Spleen (tissue), 11 donors: ENCODE results near the gene RNLS. TPM values are rescaled to one million over a fixed set of nuclear protein-coding genes. Genes with fewer than 3 reads are reported as not detected.

Source experiments
- DNase-seq: peaks from one replicate; pipeline ENCODE4 v3.0.0-alpha.2; 2020
- H3K27ac ChIP-seq, 8 donors: fragments of 200-600 bp; sonication (generic) in 7 of 8; 1 replicate in 4 of 8; 2 replicates in 4 of 8; pipeline versions ENCODE4 v1.5.0 to v1.8.0; 2016 to 2021; ENCODE audit warnings: inconsistent platforms in 4 of 8, mild to moderate bottlenecking in 4 of 8, moderate library complexity in 1 of 8
- H3K27me3 ChIP-seq, 7 donors: fragments of 200-600 bp; sonication (generic) in 6 of 7; replicated peaks in 1 of 7; 1 replicate in 4 of 7; 2 replicates in 3 of 7; pipeline versions ENCODE4 v1.5.0 to v1.8.0; 2016 to 2021; ENCODE audit warnings: inconsistent platforms in 3 of 7, mild to moderate bottlenecking in 1 of 7
- H3K36me3 ChIP-seq, 6 donors: fragments of 200-600 bp; sonication (generic) in 5 of 6; 1 replicate in 4 of 6; 2 replicates in 2 of 6; pipeline versions ENCODE4 v1.5.0 to v1.8.0; 2016 to 2021; ENCODE audit warnings: inconsistent platforms in 2 of 6
- H3K4me1 ChIP-seq, 6 donors: fragments of 200-600 bp; sonication (generic) in 5 of 6; 1 replicate in 3 of 6; 2 replicates in 3 of 6; pipeline versions ENCODE4 v1.5.0 to v1.8.0; 2016 to 2021; ENCODE audit warnings: inconsistent platforms in 3 of 6
- H3K4me3 ChIP-seq, 8 donors: fragments of 200-600 bp; sonication (generic) in 7 of 8; 1 replicate in 4 of 8; 2 replicates in 4 of 8; pipeline versions ENCODE4 v1.5.0 to v1.8.0; 2016 to 2021; ENCODE audit warnings: inconsistent platforms in 4 of 8, mild to moderate bottlenecking in 4 of 8, moderate library complexity in 2 of 8
- H3K9me3 ChIP-seq, 8 donors: fragments of 200-600 bp; sonication (generic) in 7 of 8; 1 replicate in 4 of 8; 2 replicates in 4 of 8; pipeline versions ENCODE4 v1.5.0 to v1.8.0; 2016 to 2021; ENCODE audit warnings: inconsistent platforms in 4 of 8
- CTCF ChIP-seq, 11 experiments: fragments of 200-600 bp in 7 of 11; fragments of 450-650 bp in 4 of 11; sonication (generic) in 4 of 11; IDR thresholded peaks in 8 of 11; conservative IDR thresholded peaks in 3 of 11; 1 replicate in 7 of 11; 2 replicates in 4 of 11; pipeline versions ENCODE4 v1.4.0 to v1.8.0; 2016 to 2021; ENCODE audit warnings: antibody characterized with exemption in 11 of 11, inconsistent platforms in 4 of 11, mild to moderate bottlenecking in 1 of 11
- POLR2A ChIP-seq, 3 donors: fragments of 450-650 bp; IDR thresholded peaks; one replicate each; pipeline ENCODE4 v1.5.1; 2017; ENCODE audit warnings: antibody characterized with exemption in 3 of 3, mild to moderate bottlenecking in 1 of 3
- POLR2AphosphoS5 ChIP-seq, 3 donors: sonication (generic); formaldehyde crosslinking; IDR thresholded peaks; one replicate each; pipeline ENCODE4 v1.5.1; 2017; ENCODE audit warnings: antibody characterized with exemption in 3 of 3
- WGBS, 5 donors: extraction: QIAGEN DNeasy Blood & Tissue Kit in 3 of 5; methylation state at CpG; one replicate each; pipeline versions ENCODE4 v1.1.5 to v1.1.7; 2013 to 2018; 5-methylcytosine and 5-hydroxymethylcytosine counted together
- intact Hi-C: fragments of 100-400 bp; cut with DNase I; formaldehyde crosslinking; loops from one replicate; pipeline ENCODE4 v1.15.0; 2023; ENCODE audit warnings: low total_unique reads
- polyA plus RNA-seq, 3 donors: library from polyadenylated mRNA; stranded (reverse); fragments of 200-250 nt; gene quantifications; one replicate each; pipeline ENCODE4 v1.2.1, GENCODE V29; 2013
- total RNA-seq, 7 donors: library from RNA; depleted of rRNA in 3 of 7; stranded (reverse); fragments of >200 nt in 3 of 7; fragmentation: NEBNext Ultra II Directional in 4 of 7; extraction: Animal tissue kit (Norgen Biotek cat#: 25700) in 4 of 7; gene quantifications; one replicate each; pipeline versions ENCODE4 v1.1.0 to v1.2.1, GENCODE V29; 2016 to 2021
- donor health status: healthy with polysubstance abuse.
- donor health status: DM: no; HTN: no; CAD: no; lungs with moderate emphysema.
- donor health status: DM: no; HTN: no; CAD: no.
- donor health status: Bipolar disorder and iron deficiency.
- donor health status: healthy.
- donor health status: DM: no; HTN: no; CAD: no.
- donor health status: DM: yes; HTN: yes; CAD: no.

Gene RNLS
- total and polyA plus RNA-seq, 10 donors, result 4.5 to 28.8 (median 8.5) TPM

GRCh38 chr10:88319960-88320517 is 263.1 kb downstream of the RNLS start:
- WGBS, 5 donors, result 87 to 97% (median 94%) methylated on average over 1 of the region's 1 CpG
- Histone ChIP-seq H3K4me3 (no peak overlapping the region), H3K9me3 (peaks cover 5 to 58% (median 53%) of the 10 kb centered on the region in 8 donors), H3K36me3 (no peaks in the 10 kb centered on the region), H3K4me1 (peaks cover 0 to 7% (median 0%) of the 10 kb centered on the region in 6 donors), H3K27me3 (no peaks in the 10 kb centered on the region), H3K27ac (no peak overlapping the region)
- DNase-seq, result no peak
- intact Hi-C loops, result no loop called here
- TF ChIP-seq POLR2A (IDR thresholded peaks at IDR 0.05) (no peak), POLR2AphosphoS5 (IDR thresholded peaks at IDR 0.05) (no peak), CTCF (IDR thresholded peaks at IDR 0.05 in 8 of 11, conservative IDR thresholded peaks at IDR 0.05 in 3 of 11) (no peak)

- Histone ChIP-seq H3K27ac (no peak overlapping the region), H3K4me1 (peaks cover 0 to 7% (median 0%) of the 10 kb centered on the region in 6 donors), H3K27me3 (no peaks in the 10 kb centered on the region), H3K4me3 (no peak overlapping the region), H3K36me3 (no peaks in the 10 kb centered on the region), H3K9me3 (peaks cover 5 to 56% (median 49%) of the 10 kb centered on the region in 8 donors)
- intact Hi-C loops, result no loop called here
- no peak for DNase-seq
- WGBS, 5 donors, result 90 to 97% (median 95%) methylated on average over 2 of the region's 2 CpGs
- TF ChIP-seq CTCF (IDR thresholded peaks at IDR 0.05 in 8 of 11, conservative IDR thresholded peaks at IDR 0.05 in 3 of 11) (peak in 2 of 11 experiments; percentile 7 to 18), POLR2A (IDR thresholded peaks at IDR 0.05) (no peak)
These were observed 264.3 kb downstream of the RNLS start for GRCh38 chr10:88318803-88319202.

GRCh38 chr10:88317099-88317498 is 266.0 kb downstream of the RNLS start:
- H3K27me3 ChIP-seq, result no peaks in the 10 kb centered on the region
- H3K4me3 ChIP-seq, result no peak overlapping the region
- intact Hi-C loops, result no loop called here
- no peaks in the 10 kb centered on the region for H3K36me3 ChIP-seq
- H3K27ac ChIP-seq, result no peak overlapping the region
- DNase-seq, result no peak
- TF ChIP-seq POLR2A (IDR thresholded peaks at IDR 0.05), result no peak
- no peak for TF ChIP-seq POLR2AphosphoS5 (IDR thresholded peaks at IDR 0.05)
- TF ChIP-seq CTCF (IDR thresholded peaks at IDR 0.05 in 8 of 11, conservative IDR thresholded peaks at IDR 0.05 in 3 of 11), result no peak
- H3K9me3 ChIP-seq, result peaks cover 5 to 42% (median 37%) of the 10 kb centered on the region in 8 donors
- peaks cover 0 to 7% (median 0%) of the 10 kb centered on the region in 6 donors for H3K4me1 ChIP-seq

GRCh38 chr10:88316292-88316861 is 266.7 kb downstream of the RNLS start:
- Histone ChIP-seq H3K36me3 (no peaks in the 10 kb centered on the region), H3K4me1 (peaks cover 0 to 7% (median 0%) of the 10 kb centered on the region in 6 donors), H3K9me3 (peaks cover 5 to 34% (median 30%) of the 10 kb centered on the region in 8 donors), H3K27me3 (no peaks in the 10 kb centered on the region), H3K4me3 (no peak overlapping the region), H3K27ac (no peak overlapping the region)
- TF ChIP-seq POLR2A (IDR thresholded peaks at IDR 0.05) (no peak), CTCF (IDR thresholded peaks at IDR 0.05 in 8 of 11, conservative IDR thresholded peaks at IDR 0.05 in 3 of 11) (no peak), POLR2AphosphoS5 (IDR thresholded peaks at IDR 0.05) (no peak)
- no peak for DNase-seq
- intact Hi-C loops, result no loop called here
- WGBS, 5 donors, result 92 to 97% (median 96%) methylated on average over 4 of the region's 4 CpGs
